Measurements from ENCODE around the gene TRHDE. TPM values are rescaled to one million over a fixed set of nuclear protein-coding genes. Genes with fewer than 3 reads are reported as not detected.

TRHDE gene
- total and polyA plus RNA-seq, 3 donors from 2014 or later, result 2.8 to 8.5 (median 3.9) TPM

GRCh38 chr12:72610854-72611358, 338.7 kb downstream of the TRHDE start:
- Histone ChIP-seq H3K4me1 (no peaks in the 10 kb centered on the region), H3K9me3 (no peaks in the 10 kb centered on the region), H3K36me3 (ENCODE audit: low read depth, missing control alignments) (no peaks in the 10 kb centered on the region), H3K27ac (no peak overlapping the region), H3K4me3 (no peak overlapping the region), H3K27me3 (no peaks in the 10 kb centered on the region)
- TF ChIP-seq POLR2A (IDR thresholded peaks at IDR 0.05) (no peak), CTCF (IDR thresholded peaks at IDR 0.05) (no peak)
- intact Hi-C loops (cut with DNase I; ENCODE audit: low total_unique reads), result no loop called here
- no peak for DNase-seq
- WGBS, 2 donors, result 60 to 76% methylated on average over 1 of the region's 1 CpG

- Histone ChIP-seq H3K4me3 (no peak overlapping the region), H3K36me3 (ENCODE audit: low read depth, missing control alignments) (no peaks in the 10 kb centered on the region), H3K4me1 (no peaks in the 10 kb centered on the region), H3K9me3 (no peaks in the 10 kb centered on the region), H3K27me3 (no peaks in the 10 kb centered on the region), H3K27ac (no peak overlapping the region)
- no peak for DNase-seq
- intact Hi-C loops (cut with DNase I; ENCODE audit: low total_unique reads), result no loop called here
- WGBS, 2 donors, result 65 to 90% methylated on average over 2 of the region's 2 CpGs
- TF ChIP-seq POLR2A (IDR thresholded peaks at IDR 0.05) (no peak), CTCF (IDR thresholded peaks at IDR 0.05) (no peak)
These were observed 340.0 kb downstream of the TRHDE start for GRCh38 chr12:72612171-72612570.

GRCh38 chr12:72618764-72619163, 346.6 kb downstream of the TRHDE start:
- DNase-seq, result no peak
- 83 to 91% methylated on average over 6 of the region's 6 CpGs for WGBS, 2 donors

GRCh38 chr12:72622556-72622955, 350.4 kb downstream of the TRHDE start:
- Histone ChIP-seq H3K4me1 (no peaks in the 10 kb centered on the region), H3K9me3 (no peaks in the 10 kb centered on the region), H3K4me3 (no peak overlapping the region), H3K36me3 (ENCODE audit: low read depth, missing control alignments) (no peaks in the 10 kb centered on the region), H3K27ac (no peak overlapping the region), H3K27me3 (no peaks in the 10 kb centered on the region)
- intact Hi-C loops (cut with DNase I; ENCODE audit: low total_unique reads), result no loop called here
- no peak for DNase-seq
- TF ChIP-seq CTCF (IDR thresholded peaks at IDR 0.05), result no peak
- TF ChIP-seq POLR2A (IDR thresholded peaks at IDR 0.05), result no peak
- WGBS, 2 donors, result 69 to 77% methylated on average over 3 of the region's 3 CpGs

More at GRCh38 chr12:72618764-72619163, 346.6 kb downstream of the TRHDE start:
- Histone ChIP-seq H3K36me3 (ENCODE audit: low read depth, missing control alignments) (no peaks in the 10 kb centered on the region), H3K4me1 (no peaks in the 10 kb centered on the region), H3K4me3 (no peak overlapping the region), H3K9me3 (no peaks in the 10 kb centered on the region), H3K27ac (no peak overlapping the region), H3K27me3 (no peaks in the 10 kb centered on the region)
- TF ChIP-seq POLR2A (IDR thresholded peaks at IDR 0.05), result no peak
- TF ChIP-seq CTCF (IDR thresholded peaks at IDR 0.05), result no peak
- intact Hi-C loops (cut with DNase I; ENCODE audit: low total_unique reads), result no loop called here

- Histone ChIP-seq H3K4me3 (no peak overlapping the region), H3K36me3 (ENCODE audit: low read depth, missing control alignments) (no peaks in the 10 kb centered on the region), H3K27ac (no peak overlapping the region), H3K9me3 (no peaks in the 10 kb centered on the region), H3K27me3 (no peaks in the 10 kb centered on the region), H3K4me1 (no peaks in the 10 kb centered on the region)
- no peak for DNase-seq
- intact Hi-C loops (cut with DNase I; ENCODE audit: low total_unique reads), result no loop called here
- TF ChIP-seq POLR2A (IDR thresholded peaks at IDR 0.05) (no peak), CTCF (IDR thresholded peaks at IDR 0.05) (no peak)
- WGBS, 2 donors, result 65 to 77% methylated on average over 4 of the region's 4 CpGs
These were observed 359.9 kb downstream of the TRHDE start for GRCh38 chr12:72631926-72632685.

All from testis (tissue), 3 donors.